SK-N-MC (cell line): ENCODE data around the gene USP47.

Source experiments
- DNase-seq: peaks from one replicate; pipeline ENCODE4 v3.0.0-alpha.2; 2011; ENCODE audit warnings: low read depth, low spot score
- H3K27ac ChIP-seq: fragments of 200-600 bp; sonication (generic); 2 replicates; pipeline ENCODE4 v1.5.1; 2016; ENCODE audit warnings: mixed run types
- H3K36me3 ChIP-seq: fragments of 200-600 bp; sonication (generic); 2 replicates; pipeline ENCODE4 v1.6.1; 2017; ENCODE audit warnings: antibody characterized with exemption, low read length, mixed read lengths; ENCODE audit not compliant: insufficient read depth
- H3K4me3 ChIP-seq: fragments of 200-600 bp; sonication (generic); 2 replicates; pipeline ENCODE4 v1.5.1; 2016
- H3K9ac ChIP-seq: fragments of 200-600 bp; sonication (generic); 2 replicates; pipeline ENCODE4 v1.8.0; 2017; ENCODE audit warnings: mixed run types, mixed read lengths; ENCODE audit not compliant: insufficient read length
- H3K9me3 ChIP-seq: fragments of 200-600 bp; sonication (generic); 2 replicates; pipeline ENCODE4 v1.6.1; 2017; ENCODE audit warnings: low read depth, mild to moderate bottlenecking, antibody characterized with exemption, low read length, moderate library complexity, mixed read lengths
- EZH2 ChIP-seq: fragments of 200-600 bp; sonication (generic); IDR thresholded peaks from one replicate; pipeline ENCODE4 v1.6.1; 2017; ENCODE audit warnings: antibody characterized with exemption
- FOXP2 ChIP-seq: optimal IDR thresholded peaks from 2 replicates; pipeline ENCODE3; 2011; ENCODE audit warnings: mild to moderate bottlenecking, moderate library complexity; ENCODE audit not compliant: insufficient read depth; ENCODE audit errors: extremely low read length, control extremely low read depth
- POLR2AphosphoS5 ChIP-seq: IDR thresholded peaks from 2 replicates; pipeline ENCODE4 v1.6.1; 2012; ENCODE audit warnings: mild to moderate bottlenecking, low read depth, low read length, borderline replicate concordance

The USP47 gene

GRCh38 chr11:11807811-11808782 is 33.7 kb upstream of the USP47 start:
- H3K36me3 ChIP-seq, result no peaks in the 10 kb centered on the region
- H3K4me3 ChIP-seq, result no peak overlapping the region
- no peak overlapping the region for H3K9ac ChIP-seq
- no peak overlapping the region for H3K27ac ChIP-seq
- no peak for TF ChIP-seq POLR2AphosphoS5
- no peak for TF ChIP-seq EZH2
- no peak for TF ChIP-seq FOXP2
- H3K9me3 ChIP-seq, result no peaks in the 10 kb centered on the region
- no peak for DNase-seq

DNA sequence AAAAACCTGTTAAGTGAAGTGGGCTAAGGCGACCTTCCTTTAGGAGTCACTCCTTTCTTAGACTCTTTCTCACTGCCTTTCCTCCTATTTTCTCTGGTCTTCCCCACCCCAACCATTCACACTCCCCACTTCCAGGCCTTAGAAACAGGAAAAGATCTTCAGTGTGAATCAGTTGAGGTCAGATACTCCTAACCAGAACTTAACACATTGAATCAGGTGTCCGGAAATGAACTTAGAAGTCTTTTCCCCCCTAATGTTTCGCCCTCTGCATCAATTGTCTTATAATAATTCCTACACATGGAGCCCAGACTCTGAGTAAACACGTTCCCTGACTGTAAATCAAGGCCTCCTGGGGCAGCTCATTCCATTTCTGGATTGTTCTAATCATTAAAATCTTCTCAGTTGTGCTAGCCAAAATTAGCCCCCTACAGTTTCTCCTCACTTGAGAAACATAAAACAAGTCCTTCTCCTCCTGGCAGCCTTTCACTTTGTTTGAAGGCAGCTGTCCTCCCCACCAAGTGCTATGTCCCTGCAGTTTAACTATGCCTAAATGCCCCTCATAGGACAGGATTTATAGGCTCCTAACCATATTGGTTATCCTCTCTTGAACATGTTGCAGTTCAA is 32.7 kb upstream of the USP47 start:
- Histone ChIP-seq H3K9me3 (no peaks in the 10 kb centered on the region), H3K9ac (no peak overlapping the region), H3K27ac (no peak overlapping the region), H3K4me3 (no peak overlapping the region), H3K36me3 (no peaks in the 10 kb centered on the region)
- no peak for DNase-seq
- TF ChIP-seq POLR2AphosphoS5 (no peak), FOXP2 (no peak), EZH2 (no peak)

- no peak overlapping the region for H3K4me3 ChIP-seq
- no peak for DNase-seq
- H3K9ac ChIP-seq, result no peak overlapping the region
- no peak for TF ChIP-seq EZH2
- no peak for TF ChIP-seq POLR2AphosphoS5
- no peak for TF ChIP-seq FOXP2
- H3K9me3 ChIP-seq, result no peaks in the 10 kb centered on the region
- no peak overlapping the region for H3K27ac ChIP-seq
- no peaks in the 10 kb centered on the region for H3K36me3 ChIP-seq
Measured at GRCh38 chr11:11810764-11811726, 30.7 kb upstream of the USP47 start.

DNA sequence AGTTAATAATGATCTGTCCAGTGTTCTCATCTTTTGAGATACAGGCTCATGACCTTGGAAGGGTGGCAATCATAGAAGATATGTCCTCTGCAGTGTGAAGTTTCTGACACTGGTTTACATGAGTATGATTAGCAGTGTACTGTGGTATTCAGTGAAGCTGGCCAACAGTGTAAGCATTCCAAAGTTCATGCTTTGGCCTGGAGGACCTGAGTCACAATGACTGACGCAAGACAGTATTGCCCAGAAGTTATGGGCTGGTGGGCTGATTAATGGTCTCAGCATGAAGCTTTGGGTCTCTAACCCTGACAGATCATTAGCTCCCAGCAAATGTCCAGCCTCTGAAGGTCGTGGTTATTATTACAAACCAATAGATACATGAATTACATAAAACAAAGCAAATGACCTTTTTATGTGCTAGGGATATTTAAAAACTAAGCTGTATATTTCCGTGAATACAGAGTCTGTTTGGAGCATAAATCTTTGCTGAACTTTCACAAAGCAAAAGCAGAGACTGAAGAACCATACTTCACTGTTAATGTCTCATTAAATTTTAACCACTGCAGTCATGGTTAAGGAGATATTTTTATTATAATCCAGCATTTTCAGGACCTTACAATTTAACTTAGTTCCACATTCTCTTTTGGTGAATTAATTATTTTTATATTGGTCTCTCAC is 28.3 kb upstream of the USP47 start:
- DNase-seq, result no peak
- no peak overlapping the region for H3K9ac ChIP-seq
- H3K27ac ChIP-seq, result no peak overlapping the region
- no peaks in the 10 kb centered on the region for H3K36me3 ChIP-seq
- no peak for TF ChIP-seq EZH2
- no peak for TF ChIP-seq POLR2AphosphoS5
- H3K4me3 ChIP-seq, result no peak overlapping the region
- no peaks in the 10 kb centered on the region for H3K9me3 ChIP-seq

GRCh38 chr11:11814614-11815452 is 26.9 kb upstream of the USP47 start:
- H3K4me3 ChIP-seq, result no peak overlapping the region
- no peak overlapping the region for H3K27ac ChIP-seq
- no peaks in the 10 kb centered on the region for H3K9me3 ChIP-seq
- no peak overlapping the region for H3K9ac ChIP-seq
- no peak for DNase-seq
- TF ChIP-seq POLR2AphosphoS5 (no peak), FOXP2 (no peak), EZH2 (no peak)
- no peaks in the 10 kb centered on the region for H3K36me3 ChIP-seq

DNA sequence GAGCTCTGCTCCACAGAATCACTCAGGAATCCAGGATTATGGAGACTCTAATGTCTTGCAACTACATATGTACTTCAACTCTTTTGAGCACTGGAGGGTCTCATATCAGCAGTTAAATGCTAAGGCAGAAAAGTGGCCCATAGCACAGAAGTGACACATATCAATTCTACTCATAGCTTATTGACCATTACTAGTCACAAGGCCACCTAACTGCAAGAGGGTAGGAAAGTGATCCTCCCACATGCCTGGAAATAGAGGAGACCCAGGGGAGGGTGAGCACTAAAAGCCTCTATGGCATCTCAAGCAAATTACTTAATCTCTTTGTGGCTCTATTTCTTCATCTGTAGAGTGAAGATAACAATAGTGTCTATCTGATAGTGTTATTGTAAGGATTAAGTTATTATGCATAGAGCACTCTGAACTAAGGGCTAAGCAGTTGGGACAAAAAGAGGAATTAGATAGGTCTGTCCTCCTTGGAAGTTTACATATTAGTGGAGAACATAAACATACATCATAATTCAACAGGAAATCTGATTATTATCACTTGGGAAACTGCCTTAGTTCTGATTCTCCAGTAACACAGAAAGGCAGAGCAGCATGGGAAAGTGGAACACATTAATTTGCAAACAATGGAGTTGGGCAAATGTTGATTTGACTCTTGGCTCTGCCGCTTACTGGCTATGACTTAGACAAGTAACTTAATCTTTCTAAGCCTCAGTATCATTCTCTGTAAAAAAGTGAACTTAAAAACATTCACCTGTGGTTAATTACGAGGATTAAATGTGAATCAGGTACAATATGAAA is 25.1 kb upstream of the USP47 start:
- H3K9ac ChIP-seq, result no peak overlapping the region
- no peak for TF ChIP-seq EZH2
- TF ChIP-seq POLR2AphosphoS5, result no peak
- no peak for TF ChIP-seq FOXP2
- H3K27ac ChIP-seq, result no peak overlapping the region
- DNase-seq, result no peak
- H3K4me3 ChIP-seq, result no peak overlapping the region
- H3K36me3 ChIP-seq, result no peaks in the 10 kb centered on the region
- H3K9me3 ChIP-seq, result no peaks in the 10 kb centered on the region

GRCh38 chr11:11817957-11818356 is 23.8 kb upstream of the USP47 start:
- TF ChIP-seq EZH2 (no peak), FOXP2 (no peak), POLR2AphosphoS5 (no peak)
- Histone ChIP-seq H3K4me3 (no peak overlapping the region), H3K9ac (no peak overlapping the region), H3K27ac (no peak overlapping the region), H3K9me3 (no peaks in the 10 kb centered on the region), H3K36me3 (no peaks in the 10 kb centered on the region)
- no peak for DNase-seq
